Activated naive CD8-positive, alpha-beta T cell treated with anti-CD3 and anti-CD28 coated beads for 36 hours (primary cell): ENCODE results near the gene DACH1. TPM values are rescaled to one million over a fixed set of nuclear protein-coding genes. Genes with fewer than 3 reads are reported as not detected.

Experiments used
- DNase-seq: peaks from one replicate; pipeline ENCODE4 v3.0.0; 2021
- H3K27ac Mint-ChIP-seq: one replicate; pipeline ENCODE4 v1.8.0; 2022; ENCODE audit warnings: mild to moderate bottlenecking, moderate library complexity, mixed read lengths
- H3K27me3 Mint-ChIP-seq: one replicate; pipeline ENCODE4 v1.8.0; 2022; ENCODE audit warnings: mild to moderate bottlenecking, mixed read lengths
- H3K36me3 Mint-ChIP-seq: one replicate; pipeline ENCODE4 v1.8.0; 2021; ENCODE audit warnings: mild to moderate bottlenecking, mixed read lengths
- H3K4me1 Mint-ChIP-seq: one replicate; pipeline ENCODE4 v1.8.0; 2021; ENCODE audit warnings: mixed read lengths
- H3K4me3 Mint-ChIP-seq: one replicate; pipeline ENCODE4 v1.8.0; 2022; ENCODE audit warnings: mild to moderate bottlenecking, moderate library complexity, mixed read lengths
- H3K9me3 Mint-ChIP-seq: one replicate; pipeline ENCODE4 v1.8.0; 2022; ENCODE audit warnings: mixed read lengths
- total RNA-seq, 2 experiments: library from RNA; stranded (reverse); gene quantifications; one replicate each; pipeline ENCODE4 v1.2.3, GENCODE V29; 2021

Gene DACH1
- total RNA-seq, 2 experiments from 2014 or later: not detected

- DNase-seq: no peak
- no peaks in the 10 kb centered on the region for H3K4me1 Mint-ChIP-seq
- no peaks in the 10 kb centered on the region for H3K9me3 Mint-ChIP-seq
Observed at GRCh38 chr13:71629167-71629566, 237.8 kb downstream of the DACH1 start.

GRCh38 chr13:71626421-71627117, 240.4 kb downstream of the DACH1 start:
- Mint-ChIP-seq H3K27me3 (no peaks in the 10 kb centered on the region), H3K36me3 (no peaks in the 10 kb centered on the region), H3K4me3 (no peak overlapping the region), H3K27ac (no peak overlapping the region), H3K4me1 (no peaks in the 10 kb centered on the region), H3K9me3 (no peaks in the 10 kb centered on the region)
- DNase-seq: no peak

More at GRCh38 chr13:71629167-71629566, 237.8 kb downstream of the DACH1 start:
- no peaks in the 10 kb centered on the region for H3K27me3 Mint-ChIP-seq
- no peak overlapping the region for H3K27ac Mint-ChIP-seq
- no peaks in the 10 kb centered on the region for H3K36me3 Mint-ChIP-seq
- no peak overlapping the region for H3K4me3 Mint-ChIP-seq

GRCh38 chr13:71625694-71626093, 241.3 kb downstream of the DACH1 start:
- no peaks in the 10 kb centered on the region for H3K27me3 Mint-ChIP-seq
- no peak overlapping the region for H3K27ac Mint-ChIP-seq
- no peaks in the 10 kb centered on the region for H3K4me1 Mint-ChIP-seq
- H3K36me3 Mint-ChIP-seq: no peaks in the 10 kb centered on the region
- no peak overlapping the region for H3K4me3 Mint-ChIP-seq
- DNase-seq: no peak
- no peaks in the 10 kb centered on the region for H3K9me3 Mint-ChIP-seq

- no peak overlapping the region for H3K27ac Mint-ChIP-seq
- H3K27me3 Mint-ChIP-seq: no peaks in the 10 kb centered on the region
- H3K4me1 Mint-ChIP-seq: no peaks in the 10 kb centered on the region
Observed at GRCh38 chr13:71624653-71625600, 242.1 kb downstream of the DACH1 start.

GRCh38 chr13:71621174-71622124, 245.6 kb downstream of the DACH1 start:
- Mint-ChIP-seq H3K27me3 (no peaks in the 10 kb centered on the region), H3K4me1 (no peaks in the 10 kb centered on the region), H3K27ac (no peak overlapping the region), H3K4me3 (no peak overlapping the region), H3K9me3 (no peaks in the 10 kb centered on the region), H3K36me3 (no peaks in the 10 kb centered on the region)
- no peak for DNase-seq

More at GRCh38 chr13:71624653-71625600, 242.1 kb downstream of the DACH1 start:
- Mint-ChIP-seq H3K36me3 (no peaks in the 10 kb centered on the region), H3K9me3 (no peaks in the 10 kb centered on the region), H3K4me3 (no peak overlapping the region)
- no peak for DNase-seq

- H3K27me3 Mint-ChIP-seq: no peaks in the 10 kb centered on the region
Observed at GRCh38 chr13:71619096-71619495, 247.9 kb downstream of the DACH1 start.

GRCh38 chr13:71618159-71618558, 248.8 kb downstream of the DACH1 start:
- no peaks in the 10 kb centered on the region for H3K27me3 Mint-ChIP-seq
- no peak for DNase-seq
- no peak overlapping the region for H3K27ac Mint-ChIP-seq
- no peaks in the 10 kb centered on the region for H3K9me3 Mint-ChIP-seq
- no peaks in the 10 kb centered on the region for H3K36me3 Mint-ChIP-seq
- H3K4me1 Mint-ChIP-seq: no peaks in the 10 kb centered on the region
- H3K4me3 Mint-ChIP-seq: no peak overlapping the region

More at GRCh38 chr13:71619096-71619495, 247.9 kb downstream of the DACH1 start:
- Mint-ChIP-seq H3K4me3 (no peak overlapping the region), H3K9me3 (no peaks in the 10 kb centered on the region), H3K4me1 (no peaks in the 10 kb centered on the region), H3K36me3 (no peaks in the 10 kb centered on the region), H3K27ac (no peak overlapping the region)
- no peak for DNase-seq

- H3K4me3 Mint-ChIP-seq: no peak overlapping the region
- no peaks in the 10 kb centered on the region for H3K27me3 Mint-ChIP-seq
- no peak overlapping the region for H3K27ac Mint-ChIP-seq
- no peaks in the 10 kb centered on the region for H3K9me3 Mint-ChIP-seq
- H3K4me1 Mint-ChIP-seq: no peaks in the 10 kb centered on the region
- DNase-seq: no peak
- H3K36me3 Mint-ChIP-seq: no peaks in the 10 kb centered on the region
Observed at GRCh38 chr13:71617265-71617664, 249.7 kb downstream of the DACH1 start.

GRCh38 chr13:71613066-71613745, 253.8 kb downstream of the DACH1 start:
- no peaks in the 10 kb centered on the region for H3K27me3 Mint-ChIP-seq
- no peak for DNase-seq
- no peak overlapping the region for H3K4me3 Mint-ChIP-seq
- no peaks in the 10 kb centered on the region for H3K9me3 Mint-ChIP-seq
- H3K4me1 Mint-ChIP-seq: peaks cover 1% of the 10 kb centered on the region
- H3K27ac Mint-ChIP-seq: no peak overlapping the region
- H3K36me3 Mint-ChIP-seq: no peaks in the 10 kb centered on the region

- peaks cover 1% of the 10 kb centered on the region for H3K4me1 Mint-ChIP-seq
- H3K36me3 Mint-ChIP-seq: no peaks in the 10 kb centered on the region
- no peak for DNase-seq
Observed at GRCh38 chr13:71611292-71611691, 255.7 kb downstream of the DACH1 start.

GRCh38 chr13:71610876-71611275, 256.1 kb downstream of the DACH1 start:
- peaks cover 1% of the 10 kb centered on the region for H3K4me1 Mint-ChIP-seq
- H3K27me3 Mint-ChIP-seq: no peaks in the 10 kb centered on the region
- no peak overlapping the region for H3K4me3 Mint-ChIP-seq
- H3K36me3 Mint-ChIP-seq: no peaks in the 10 kb centered on the region
- no peak overlapping the region for H3K27ac Mint-ChIP-seq
- H3K9me3 Mint-ChIP-seq: no peaks in the 10 kb centered on the region
- DNase-seq: no peak

More at GRCh38 chr13:71611292-71611691, 255.7 kb downstream of the DACH1 start:
- Mint-ChIP-seq H3K27me3 (no peaks in the 10 kb centered on the region), H3K27ac (no peak overlapping the region), H3K4me3 (no peak overlapping the region), H3K9me3 (no peaks in the 10 kb centered on the region)

GRCh38 chr13:71609271-71609670, 257.7 kb downstream of the DACH1 start:
- Mint-ChIP-seq H3K27ac (no peak overlapping the region), H3K4me3 (no peak overlapping the region), H3K4me1 (peaks cover 1% of the 10 kb centered on the region), H3K36me3 (no peaks in the 10 kb centered on the region), H3K9me3 (no peaks in the 10 kb centered on the region), H3K27me3 (no peaks in the 10 kb centered on the region)
- no peak for DNase-seq

- H3K27me3 Mint-ChIP-seq: no peaks in the 10 kb centered on the region
- no peak for DNase-seq
- peaks cover 1% of the 10 kb centered on the region for H3K4me1 Mint-ChIP-seq
- H3K27ac Mint-ChIP-seq: no peak overlapping the region
- no peaks in the 10 kb centered on the region for H3K36me3 Mint-ChIP-seq
- H3K9me3 Mint-ChIP-seq: no peaks in the 10 kb centered on the region
- no peak overlapping the region for H3K4me3 Mint-ChIP-seq
Observed at GRCh38 chr13:71607575-71607974, 259.4 kb downstream of the DACH1 start.

GRCh38 chr13:71606818-71607217, 260.2 kb downstream of the DACH1 start:
- Mint-ChIP-seq H3K27ac (no peak overlapping the region), H3K9me3 (no peaks in the 10 kb centered on the region)

More at GRCh38 chr13:71606818-71607217, 260.2 kb downstream of the DACH1 start:
- peaks cover 1% of the 10 kb centered on the region for H3K4me1 Mint-ChIP-seq
- H3K27me3 Mint-ChIP-seq: no peaks in the 10 kb centered on the region
- H3K36me3 Mint-ChIP-seq: no peaks in the 10 kb centered on the region
- no peak for DNase-seq
- no peak overlapping the region for H3K4me3 Mint-ChIP-seq
